WTC11 (cell line): ENCODE results near the gene MAP1S. TPM values are rescaled to one million over a fixed set of nuclear protein-coding genes. Genes with fewer than 3 reads are reported as not detected.

Experiments used
- ATAC-seq: fragments of 200-7000 bp; cut with Tn5 transposase; 2 replicates; pipeline ENCODE4 v1.10.0; 2021; ENCODE audit warnings: mild to moderate bottlenecking, moderate library complexity
- CTCF ChIA-PET: fragments of 300-600 bp; sonication (Branson Sonifier 250); formaldehyde crosslinking; loops from one replicate; lab custom pipeline; 2021; ENCODE audit warnings: antibody characterized with exemption; lab: Charles Lee
- POLR2A ChIA-PET: fragments of 350-600 bp; sonication (Branson Sonifier 250); formaldehyde crosslinking; loops from one replicate; lab custom pipeline; 2021; ENCODE audit warnings: antibody characterized with exemption; lab: Charles Lee
- DNase-seq: peaks from one replicate; pipeline ENCODE4 v3.0.0; 2021; ENCODE audit warnings: low spot score
- H3K27ac Mint-ChIP-seq: 2 replicates; pipeline ENCODE4 v1.8.0; 2021; ENCODE audit warnings: mixed read lengths
- H3K27me3 Mint-ChIP-seq: 2 replicates; pipeline ENCODE4 v1.8.0; 2021; ENCODE audit warnings: low read depth, mild to moderate bottlenecking, moderate library complexity, mixed read lengths
- H3K36me3 Mint-ChIP-seq: 2 replicates; pipeline ENCODE4 v1.8.0; 2021; ENCODE audit warnings: mixed read lengths
- H3K4me1 Mint-ChIP-seq: 2 replicates; pipeline ENCODE4 v1.8.0; 2022; ENCODE audit warnings: mixed read lengths
- H3K4me3 Mint-ChIP-seq: 2 replicates; pipeline ENCODE4 v1.8.0; 2021; ENCODE audit warnings: mild to moderate bottlenecking, moderate library complexity, mixed read lengths
- H3K9me3 Mint-ChIP-seq: 2 replicates; pipeline ENCODE4 v1.8.0; 2021; ENCODE audit warnings: mixed read lengths
- CREB1 ChIP-seq: sonication (generic); formaldehyde crosslinking; IDR thresholded peaks from 2 replicates; pipeline ENCODE4 v1.8.0; 2023; ENCODE audit warnings: mild to moderate bottlenecking, missing genetic modification reagents
- CTCF ChIP-seq: fragments of 200-600 bp; IDR thresholded peaks from 2 replicates; pipeline ENCODE4 v1.8.0; 2022; ENCODE audit warnings: antibody characterized with exemption
- E2F4 ChIP-seq: sonication (generic); formaldehyde crosslinking; IDR thresholded peaks from 2 replicates; pipeline ENCODE4 v1.8.1; 2022; ENCODE audit warnings: low read depth, mild to moderate bottlenecking, moderate library complexity, missing genetic modification reagents, borderline replicate concordance
- GABPB1 ChIP-seq: sonication (generic); formaldehyde crosslinking; IDR thresholded peaks from 2 replicates; pipeline ENCODE4 v1.8.1; 2023; ENCODE audit warnings: mild to moderate bottlenecking, missing genetic modification reagents
- IRF2 ChIP-seq: sonication (generic); formaldehyde crosslinking; IDR thresholded peaks from 2 replicates; pipeline ENCODE4 v1.8.0; 2022; ENCODE audit warnings: low read depth, missing genetic modification reagents, borderline replicate concordance
- NR2C2 ChIP-seq: sonication (generic); formaldehyde crosslinking; IDR thresholded peaks from 2 replicates; pipeline ENCODE4 v1.8.0; 2022; ENCODE audit warnings: mild to moderate bottlenecking, missing genetic modification reagents
- SOX15 ChIP-seq: fragments of 250-450 bp; sonication (Bioruptor Pico); IDR thresholded peaks from 2 replicates; pipeline ENCODE4 v1.9.0; 2021; ENCODE audit warnings: mild to moderate bottlenecking
- ZNF121 ChIP-seq: sonication (generic); formaldehyde crosslinking; IDR thresholded peaks from 2 replicates; pipeline ENCODE4 v1.8.0; 2023; ENCODE audit warnings: missing genetic modification reagents
- ZNF416 ChIP-seq: fragments of 250-450 bp; sonication (Bioruptor Pico); IDR thresholded peaks from 2 replicates; pipeline ENCODE4 v1.9.0; 2021; ENCODE audit warnings: mild to moderate bottlenecking, inconsistent platforms
- ZNF423 ChIP-seq: fragments of 250-450 bp; sonication (Bioruptor Pico); IDR thresholded peaks from 2 replicates; pipeline ENCODE4 v2.1.2; 2022; ENCODE audit warnings: mild to moderate bottlenecking, moderate library complexity
- ZNF671 ChIP-seq: fragments of 250-450 bp; sonication (Bioruptor Pico); IDR thresholded peaks from 2 replicates; pipeline ENCODE4 v1.8.0; 2021; ENCODE audit warnings: mild to moderate bottlenecking
- total RNA-seq: library from RNA; stranded (reverse); gene quantifications from 3 replicates; pipeline ENCODE4 v1.2.3, GENCODE V29; 2021

MAP1S gene
- total RNA-seq, 1 experiment from 2014 or later, result 120 TPM

- DNase-seq (no peak), ATAC-seq (no peak)
- ChIA-PET POLR2A (no interaction called here), CTCF (interaction anchor here (0.9 to 2.4 kb wide), 4 partner anchors 13 to 48 kb away, joined by 3 to 16 read pairs (median 6); no protein-coding TSS in a partner anchor)
- no peak for TF ChIP-seq SOX15 (CRISPR knock-in tag)
- TF ChIP-seq CTCF, result 0 out of 2 replicates have a peak, but pooled peaks have one; percentile 4
- Mint-ChIP-seq H3K27ac (no peak overlapping the region), H3K4me1 (no peaks in the 10 kb centered on the region), H3K36me3 (peaks cover 49% of the 10 kb centered on the region), H3K9me3 (no peaks in the 10 kb centered on the region), H3K27me3 (no peaks in the 10 kb centered on the region), H3K4me3 (no peak overlapping the region)
Observed at GRCh38 chr19:17726964-17727773, 7.9 kb downstream of the MAP1S start.

GRCh38 chr19:17727843-17728242 lies 8.6 kb downstream of the MAP1S start:
- Mint-ChIP-seq H3K27me3 (no peaks in the 10 kb centered on the region), H3K4me3 (no peak overlapping the region), H3K27ac (no peak overlapping the region), H3K36me3 (peaks cover 54% of the 10 kb centered on the region), H3K4me1 (no peaks in the 10 kb centered on the region), H3K9me3 (no peaks in the 10 kb centered on the region)
- ChIA-PET CTCF (no interaction called here), POLR2A (no interaction called here)
- DNase-seq (no peak), ATAC-seq (no peak)
- TF ChIP-seq ZNF416 (CRISPR knock-in tag) (no peak), ZNF121 (CRISPR knock-in tag) (no peak), E2F4 (CRISPR knock-in tag) (no peak), ZNF671 (no peak), ZNF423 (CRISPR knock-in tag) (no peak), CREB1 (CRISPR knock-in tag) (no peak), NR2C2 (no peak), CTCF (0 out of 2 replicates have a peak, but pooled peaks have one; percentile 7), IRF2 (no peak)

- CTCF ChIA-PET, result no interaction called here
- no peaks in the 10 kb centered on the region for H3K4me1 Mint-ChIP-seq
- no peak overlapping the region for H3K4me3 Mint-ChIP-seq
- no peak for TF ChIP-seq GABPB1 (CRISPR knock-in tag)
- TF ChIP-seq, all 79 proteins: peak for 0
- H3K9me3 Mint-ChIP-seq, result no peaks in the 10 kb centered on the region
- peaks cover 55% of the 10 kb centered on the region for H3K36me3 Mint-ChIP-seq
- H3K27ac Mint-ChIP-seq, result no peak overlapping the region
- POLR2A ChIA-PET, result no interaction called here
- no peak for DNase-seq
- no peaks in the 10 kb centered on the region for H3K27me3 Mint-ChIP-seq
- no peak for ATAC-seq
Observed at GRCh38 chr19:17733127-17733526, 13.8 kb downstream of the MAP1S start.

- DNase-seq (no peak), ATAC-seq (no peak)
- Mint-ChIP-seq H3K27ac (no peak overlapping the region), H3K4me3 (no peak overlapping the region), H3K27me3 (no peaks in the 10 kb centered on the region), H3K4me1 (peaks cover 3% of the 10 kb centered on the region; the same call in 1 of the 2 replicates), H3K36me3 (peaks cover 47% of the 10 kb centered on the region), H3K9me3 (no peaks in the 10 kb centered on the region)
- POLR2A ChIA-PET, result interaction anchor here (0.6 kb wide), 1 partner anchor 310 kb away, joined by 4 read pairs; no protein-coding TSS in a partner anchor
- CTCF ChIA-PET, result interaction anchor here (2.0 kb wide), 1 partner anchor 32 kb away, joined by 6 read pairs; no protein-coding TSS in a partner anchor
- TF ChIP-seq ZNF671, result no peak
Observed at GRCh38 chr19:17734146-17734545, 14.9 kb downstream of the MAP1S start.
